HepG2 (cell line): ENCODE data around the gene RTF1. TPM values are rescaled to one million over a fixed set of nuclear protein-coding genes. Genes with fewer than 3 reads are reported as not detected.

Experiments
- ATAC-seq: fragments of 200-7000 bp; cut with Tn5 transposase; 3 replicates; pipeline ENCODE4 v1.9.1; 2020; ENCODE audit warnings: mild to moderate bottlenecking, moderate library complexity
- BruUV-seq: library from RNA; stranded (reverse); fragments of 400-500 nt; replicated peaks from 2 replicates; lab custom pipeline; 2021; lab: Mats Ljungman, UMichigan
- CTCF ChIA-PET: fragments of 300-600 bp; formaldehyde crosslinking; extraction: SDS; loops from one replicate; lab custom pipeline; 2021; ENCODE audit warnings: low total read pairs, inconsistent platforms, low intra/inter-chr PET ratio; lab: Yijun Ruan, JAX
- POLR2A ChIA-PET: fragments of 350-600 bp; sonication (Branson Sonifier 250); formaldehyde crosslinking; loops from one replicate; lab custom pipeline; 2020; ENCODE audit warnings: antibody characterized with exemption, inconsistent platforms; lab: Yijun Ruan, JAX
- DNase-seq: peaks from one replicate; pipeline ENCODE4 v3.0.0-alpha.2; 2015; ENCODE audit warnings: low spot score
- FAIRE-seq: peaks from 3 replicates; lab custom pipeline; 2011; peaks lifted over from hg19 to GRCh38; lab: Jason Lieb, UNC
- H2AFZ ChIP-seq: one replicate; pipeline ENCODE4 v1.6.1; 2011; ENCODE audit warnings: low read length, inconsistent platforms
- H3K27ac ChIP-seq: fragments of 300-600 bp; 3 replicates; pipeline ENCODE4 v1.8.0; 2011; ENCODE audit warnings: mixed run types, mild to moderate bottlenecking, mixed read lengths, low read length, inconsistent platforms; ENCODE audit not compliant: insufficient read depth; ENCODE audit errors: extremely low read length
- H3K27me3 ChIP-seq, 2 experiments: fragments of 200-600 bp in 1 of 2; 2 replicates in 1 of 2; 3 replicates in 1 of 2; pipeline versions ENCODE4 v1.6.0 to v1.8.0; 2011; ENCODE audit warnings: low read length in 2 of 2, mild to moderate bottlenecking in 2 of 2, moderate library complexity in 2 of 2, inconsistent platforms in 1 of 2; ENCODE audit not compliant: insufficient read depth in 2 of 2, control insufficient read depth in 1 of 2
- H3K36me3 ChIP-seq, 2 experiments: fragments of 200-600 bp in 1 of 2; replicated peaks in 1 of 2; 2 replicates in 1 of 2; 3 replicates in 1 of 2; pipeline versions ENCODE4 v1.5.1 to v1.8.0; 2011; ENCODE audit warnings: low read length in 2 of 2, inconsistent platforms in 1 of 2; ENCODE audit not compliant: insufficient read depth in 2 of 2, control insufficient read depth in 1 of 2
- H3K4me1 ChIP-seq: 2 replicates; pipeline ENCODE4 v1.5.1; 2012; ENCODE audit warnings: low read length, inconsistent platforms; ENCODE audit not compliant: insufficient read depth
- H3K4me2 ChIP-seq: 2 replicates; pipeline ENCODE4 v1.6.0; 2011; ENCODE audit warnings: low read depth, low read length, inconsistent platforms
- H3K4me3 ChIP-seq, 3 experiments: fragments of 200-600 bp in 1 of 3; sonication (generic), shearing (Covaris generic) in 1 of 3; replicated peaks in 1 of 3; 2 replicates each; pipeline ENCODE4 v1.5.1; 2011 to 2016; ENCODE audit warnings: low read length in 3 of 3, inconsistent platforms in 2 of 3, low read depth in 2 of 3, mild to moderate bottlenecking in 2 of 3, control low read depth in 1 of 3, mixed read lengths in 1 of 3; ENCODE audit not compliant: insufficient read depth in 1 of 3
- H3K79me2 ChIP-seq: one replicate; pipeline ENCODE4 v1.6.1; 2011; ENCODE audit warnings: low read length, inconsistent platforms; ENCODE audit not compliant: insufficient read depth
- H3K9ac ChIP-seq: 2 replicates; pipeline ENCODE4 v1.6.0; 2011; ENCODE audit warnings: mild to moderate bottlenecking, low read depth, low read length, inconsistent platforms; ENCODE audit not compliant: insufficient read depth
- H3K9me3 ChIP-seq: 2 replicates; pipeline ENCODE4 v1.5.1; 2012; ENCODE audit warnings: mild to moderate bottlenecking, low read length
- H4K20me1 ChIP-seq: 2 replicates; pipeline ENCODE4 v1.6.0; 2011; ENCODE audit warnings: inconsistent platforms, mild to moderate bottlenecking, low read length, moderate library complexity; ENCODE audit not compliant: insufficient read depth
- ATF4 ChIP-seq, 2 experiments: fragments of 450-650 bp in 1 of 2; sonication (generic) in 1 of 2; formaldehyde crosslinking; IDR thresholded peaks; 2 replicates each; pipeline versions ENCODE4 v1.5.0 to v1.8.0; 2020 to 2022; ENCODE audit warnings: mild to moderate bottlenecking in 1 of 2, missing genetic modification reagents in 1 of 2
- ATF7-NPFF ChIP-seq: sonication (generic); formaldehyde crosslinking; IDR thresholded peaks from 2 replicates; pipeline ENCODE4 v1.8.1; 2023; ENCODE audit warnings: mild to moderate bottlenecking, low read depth, missing genetic modification reagents, moderate library complexity
- GATA4 ChIP-seq: sonication (generic); IDR thresholded peaks from 2 replicates; pipeline ENCODE4 v1.6.1; 2016; ENCODE audit warnings: antibody characterized with exemption, low read depth, borderline replicate concordance
- HNF4A ChIP-seq: sonication (generic); formaldehyde crosslinking; IDR thresholded peaks from 2 replicates; pipeline ENCODE4 v1.4.0; 2020; ENCODE audit warnings: missing genetic modification reagents
- LBX2 ChIP-seq: sonication (generic); formaldehyde crosslinking; IDR thresholded peaks from 2 replicates; pipeline ENCODE4 v1.5.0; 2020; ENCODE audit warnings: missing genetic modification reagents, mild to moderate bottlenecking, borderline replicate concordance
- MED1 ChIP-seq: sonication (generic); formaldehyde crosslinking; IDR thresholded peaks from 2 replicates; pipeline ENCODE4 v1.4.0; 2020; ENCODE audit warnings: missing genetic modification reagents
- MXD1 ChIP-seq: sonication (generic); formaldehyde crosslinking; IDR thresholded peaks from 2 replicates; pipeline ENCODE4 v1.4.0; 2020; ENCODE audit warnings: mild to moderate bottlenecking, missing genetic modification reagents
- RAD21 ChIP-seq: fragments of 450-650 bp; formaldehyde crosslinking; IDR thresholded peaks from 2 replicates; pipeline ENCODE4 v1.5.0; 2020; ENCODE audit warnings: mild to moderate bottlenecking
- TCF7 ChIP-seq: sonication (generic); IDR thresholded peaks from 2 replicates; pipeline ENCODE4 v1.6.1; 2016; ENCODE audit warnings: antibody characterized with exemption, low read depth
- ZNF235 ChIP-seq: sonication (generic); formaldehyde crosslinking; IDR thresholded peaks from 2 replicates; pipeline ENCODE4 v1.8.1; 2023; ENCODE audit warnings: mild to moderate bottlenecking, missing genetic modification reagents, borderline replicate concordance
- ZNF317 ChIP-seq: sonication (generic); formaldehyde crosslinking; IDR thresholded peaks from 2 replicates; pipeline ENCODE4 v1.5.0; 2020; ENCODE audit warnings: mild to moderate bottlenecking, missing genetic modification reagents
- ZNF350 ChIP-seq: sonication (generic); formaldehyde crosslinking; IDR thresholded peaks from 2 replicates; pipeline ENCODE4 v1.4.0; 2020; ENCODE audit warnings: mild to moderate bottlenecking, low read depth, missing genetic modification reagents, borderline replicate concordance
- ZNF7 ChIP-seq: IDR thresholded peaks from 2 replicates; pipeline ENCODE4 v1.6.1; 2016; ENCODE audit warnings: missing biosample characterization, missing genetic modification reagents
- ZNF775 ChIP-seq: sonication (generic); formaldehyde crosslinking; IDR thresholded peaks from 2 replicates; pipeline ENCODE4 v1.4.0; 2020; ENCODE audit warnings: missing genetic modification reagents, mild to moderate bottlenecking, moderate library complexity, borderline replicate concordance
- ZNF780A ChIP-seq: sonication (generic); formaldehyde crosslinking; IDR thresholded peaks from 2 replicates; pipeline ENCODE4 v1.8.0; 2022; ENCODE audit warnings: mild to moderate bottlenecking, missing genetic modification reagents, moderate library complexity
- WGBS: methylation state at CpG from one replicate; pipeline ENCODE4 v1.1.6; 2017; ENCODE audit warnings: low lambda C conversion rate; 5-methylcytosine and 5-hydroxymethylcytosine counted together
- in situ Hi-C: cut with HindIII; loops from 2 replicates; pipeline ENCODE4 v1.10.0; 2017; ENCODE audit warnings: low pct_unique_long_range_greater_than_20kb; ENCODE audit not compliant: extremely low pct_ligation_motif_present
- intact Hi-C: fragments of 100-400 bp; cut with micrococcal nuclease; formaldehyde crosslinking; loops from one replicate; pipeline ENCODE4 v1.10.0; 2022; ENCODE audit not compliant: unreplicated experiment
- polyA plus RNA-seq, 8 experiments: library from polyadenylated mRNA; depleted of rRNA in 3 of 8; stranded (reverse) in 7 of 8; unstranded in 1 of 8; fragments of >200 nt; fragmentation: Illumina TruSeq in 4 of 8; extraction: Trizol in 4 of 8; gene quantifications; 2 replicates each; pipeline versions ENCODE4 v1.2.1 to v1.2.3, GENCODE V29; 2011 to 2016; ENCODE audit warnings: low read depth in 4 of 8, missing spikeins in 1 of 8, mixed read lengths in 1 of 8; ENCODE audit not compliant: insufficient read depth in 1 of 8
- total RNA-seq, 5 experiments: library from RNA; depleted of rRNA; stranded (reverse); fragments of >200 nt; fragmentation: Illumina TruSeq; extraction: Trizol; gene quantifications; 2 replicates each; pipeline ENCODE4 v1.2.3, GENCODE V29; 2016; ENCODE audit warnings: low read depth in 1 of 5
- TF ChIP-seq, protein P1 (sequence below): sonication (generic); formaldehyde crosslinking; IDR thresholded peaks from 2 replicates; pipeline ENCODE4 v1.4.0; 2020; ENCODE audit warnings: missing genetic modification reagents
- TF ChIP-seq, protein P2 (sequence below): sonication (generic); formaldehyde crosslinking; IDR thresholded peaks from 2 replicates; pipeline ENCODE4 v1.4.0; 2020; ENCODE audit warnings: missing genetic modification reagents

Gene RTF1
- total and polyA plus RNA-seq, 2 of the 13 experiments (the other 11 are each of a cell fraction or from before 2014, with no cell fraction given): 13.9 to 17.9 TPM

DNA sequence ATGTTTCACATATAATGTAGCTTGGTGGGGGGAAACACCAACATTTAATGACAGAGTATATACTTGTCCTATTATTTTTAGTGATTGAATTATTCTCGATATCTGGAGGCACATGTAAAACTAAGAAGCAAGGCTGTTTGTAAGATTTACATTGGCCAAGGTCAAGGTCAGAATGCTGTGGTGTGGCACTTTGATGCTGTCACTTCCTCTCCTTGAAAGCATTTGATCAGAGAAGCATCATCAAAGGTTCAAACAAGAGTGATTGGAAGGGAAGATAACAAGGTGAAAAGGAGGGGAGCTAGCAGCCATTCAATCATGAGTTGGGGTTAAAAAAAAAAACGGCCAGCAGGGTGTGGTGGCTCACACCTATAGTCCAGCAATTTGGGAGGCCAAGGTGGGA, 26.4 kb downstream of the RTF1 start:
- Histone ChIP-seq H2AFZ (no peak overlapping the region), H3K36me3 (peaks cover 8 to 36% of the 10 kb centered on the region in 2 experiments), H4K20me1 (no peaks in the 10 kb centered on the region), H3K4me3 (no peak overlapping the region), H3K4me1 (peaks cover 8% of the 10 kb centered on the region), H3K4me2 (no peak overlapping the region), H3K27me3 (no peaks in the 10 kb centered on the region; a peak in 1 of 5 replicates), H3K9me3 (no peaks in the 10 kb centered on the region), H3K9ac (no peak overlapping the region), H3K27ac (no peak overlapping the region), H3K79me2 (no peaks in the 10 kb centered on the region)
- DNase-seq: peak; percentile 25
- 64% methylated on average over 2 of the region's 2 CpGs for WGBS
- intact Hi-C loops (no loop called here), in situ Hi-C loops (no loop called here)
- BruUV-seq: TSS peak; percentile 36
- ChIA-PET POLR2A (no interaction called here), CTCF (no interaction called here)
- ATAC-seq: no peak
- FAIRE-seq: no peak
- TF ChIP-seq MXD1 (CRISPR knock-in tag): no peak
- no peak for TF ChIP-seq LBX2 (CRISPR knock-in tag)
- TF ChIP-seq GATA4: no peak
- TF ChIP-seq, protein P1, sequence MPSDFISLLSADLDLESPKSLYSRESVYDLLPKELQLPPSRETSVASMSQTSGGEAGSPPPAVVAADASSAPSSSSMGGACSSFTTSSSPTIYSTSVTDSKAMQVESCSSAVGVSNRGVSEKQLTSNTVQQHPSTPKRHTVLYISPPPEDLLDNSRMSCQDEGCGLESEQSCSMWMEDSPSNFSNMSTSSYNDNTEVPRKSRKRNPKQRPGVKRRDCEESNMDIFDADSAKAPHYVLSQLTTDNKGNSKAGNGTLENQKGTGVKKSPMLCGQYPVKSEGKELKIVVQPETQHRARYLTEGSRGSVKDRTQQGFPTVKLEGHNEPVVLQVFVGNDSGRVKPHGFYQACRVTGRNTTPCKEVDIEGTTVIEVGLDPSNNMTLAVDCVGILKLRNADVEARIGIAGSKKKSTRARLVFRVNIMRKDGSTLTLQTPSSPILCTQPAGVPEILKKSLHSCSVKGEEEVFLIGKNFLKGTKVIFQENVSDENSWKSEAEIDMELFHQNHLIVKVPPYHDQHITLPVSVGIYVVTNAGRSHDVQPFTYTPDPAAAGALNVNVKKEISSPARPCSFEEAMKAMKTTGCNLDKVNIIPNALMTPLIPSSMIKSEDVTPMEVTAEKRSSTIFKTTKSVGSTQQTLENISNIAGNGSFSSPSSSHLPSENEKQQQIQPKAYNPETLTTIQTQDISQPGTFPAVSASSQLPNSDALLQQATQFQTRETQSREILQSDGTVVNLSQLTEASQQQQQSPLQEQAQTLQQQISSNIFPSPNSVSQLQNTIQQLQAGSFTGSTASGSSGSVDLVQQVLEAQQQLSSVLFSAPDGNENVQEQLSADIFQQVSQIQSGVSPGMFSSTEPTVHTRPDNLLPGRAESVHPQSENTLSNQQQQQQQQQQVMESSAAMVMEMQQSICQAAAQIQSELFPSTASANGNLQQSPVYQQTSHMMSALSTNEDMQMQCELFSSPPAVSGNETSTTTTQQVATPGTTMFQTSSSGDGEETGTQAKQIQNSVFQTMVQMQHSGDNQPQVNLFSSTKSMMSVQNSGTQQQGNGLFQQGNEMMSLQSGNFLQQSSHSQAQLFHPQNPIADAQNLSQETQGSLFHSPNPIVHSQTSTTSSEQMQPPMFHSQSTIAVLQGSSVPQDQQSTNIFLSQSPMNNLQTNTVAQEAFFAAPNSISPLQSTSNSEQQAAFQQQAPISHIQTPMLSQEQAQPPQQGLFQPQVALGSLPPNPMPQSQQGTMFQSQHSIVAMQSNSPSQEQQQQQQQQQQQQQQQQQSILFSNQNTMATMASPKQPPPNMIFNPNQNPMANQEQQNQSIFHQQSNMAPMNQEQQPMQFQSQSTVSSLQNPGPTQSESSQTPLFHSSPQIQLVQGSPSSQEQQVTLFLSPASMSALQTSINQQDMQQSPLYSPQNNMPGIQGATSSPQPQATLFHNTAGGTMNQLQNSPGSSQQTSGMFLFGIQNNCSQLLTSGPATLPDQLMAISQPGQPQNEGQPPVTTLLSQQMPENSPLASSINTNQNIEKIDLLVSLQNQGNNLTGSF: no peak
- TF ChIP-seq TCF7: peak; percentile 72
- TF ChIP-seq, protein P2, sequence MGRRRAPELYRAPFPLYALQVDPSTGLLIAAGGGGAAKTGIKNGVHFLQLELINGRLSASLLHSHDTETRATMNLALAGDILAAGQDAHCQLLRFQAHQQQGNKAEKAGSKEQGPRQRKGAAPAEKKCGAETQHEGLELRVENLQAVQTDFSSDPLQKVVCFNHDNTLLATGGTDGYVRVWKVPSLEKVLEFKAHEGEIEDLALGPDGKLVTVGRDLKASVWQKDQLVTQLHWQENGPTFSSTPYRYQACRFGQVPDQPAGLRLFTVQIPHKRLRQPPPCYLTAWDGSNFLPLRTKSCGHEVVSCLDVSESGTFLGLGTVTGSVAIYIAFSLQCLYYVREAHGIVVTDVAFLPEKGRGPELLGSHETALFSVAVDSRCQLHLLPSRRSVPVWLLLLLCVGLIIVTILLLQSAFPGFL (CRISPR knock-in tag): no peak
- no peak for TF ChIP-seq ZNF780A (CRISPR knock-in tag)
- TF ChIP-seq ATF4 (CRISPR knock-in tag; IDR thresholded peaks at IDR 0.05): no peak
- 0 out of 2 replicates have a peak, but pooled peaks have one; percentile 13 for TF ChIP-seq ZNF7 (CRISPR knock-in tag)
- no peak for TF ChIP-seq ZNF775 (CRISPR knock-in tag)
- TF ChIP-seq ZNF317: no peak
- TF ChIP-seq ZNF235: no peak
- TF ChIP-seq ATF7-NPFF (CRISPR knock-in tag): no peak
- TF ChIP-seq HNF4A (CRISPR knock-in tag): no peak
- no peak for TF ChIP-seq MED1 (CRISPR knock-in tag)
- no peak for TF ChIP-seq RAD21 (CRISPR knock-in tag)
- no peak for TF ChIP-seq ZNF350 (CRISPR knock-in tag)
